T follicular helper cell (primary cell): ENCODE data around the gene SYNE4.

Experiments
- DNase-seq: peaks from one replicate; pipeline ENCODE4 v3.0.0-alpha.2; 2020; ENCODE audit warnings: low read depth

The SYNE4 gene

GRCh38 chr19:35955881-35956634 is 52.6 kb downstream of the SYNE4 start:
- DNase-seq, result no peak
